Measurements from ENCODE around the gene NUP62.

The NUP62 gene

DNA sequence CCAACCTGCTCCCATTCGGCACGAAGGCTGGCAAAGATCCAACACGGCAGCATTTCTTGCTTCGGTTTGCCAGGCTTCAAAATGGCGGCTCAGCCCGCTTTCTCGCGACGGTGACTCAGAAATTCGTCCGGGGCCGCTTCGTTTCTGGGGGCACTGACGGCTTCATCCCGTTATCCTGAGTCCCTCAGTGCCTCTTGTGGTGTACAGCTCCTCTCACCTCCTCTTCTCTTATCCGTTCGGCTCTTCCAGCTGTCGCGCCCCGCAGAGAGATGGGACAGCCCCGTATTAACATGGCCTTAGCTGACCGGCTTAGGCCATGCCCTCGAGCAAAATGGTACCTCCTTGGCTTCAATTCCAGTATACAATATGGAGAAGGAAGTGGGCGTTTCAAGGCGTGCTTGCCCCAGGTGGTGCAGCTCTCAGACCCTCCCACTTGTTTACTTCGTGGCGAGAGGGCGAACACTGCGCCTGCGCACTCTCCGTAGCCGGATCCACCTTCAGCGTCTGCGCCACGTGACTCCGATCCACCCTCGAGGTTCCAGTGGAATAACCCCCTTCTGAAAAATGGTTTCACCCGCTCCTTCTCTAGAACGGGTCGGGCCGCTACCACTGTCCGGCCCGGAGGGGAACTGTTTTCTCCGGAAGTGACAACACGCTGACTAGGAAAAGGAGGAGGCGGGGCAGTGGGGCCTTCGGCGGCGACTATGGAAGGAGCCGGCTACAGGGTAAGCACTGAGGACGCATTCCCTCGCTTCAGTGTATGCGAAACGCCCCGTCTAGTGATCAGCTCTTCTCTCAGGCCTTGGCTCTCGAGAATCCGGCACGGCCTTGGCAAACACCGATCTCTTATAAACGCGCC, 52.1 kb downstream of the NUP62 start, which contains the start of the genes AKT1S1 and TBC1D17:
Gene AKT1S1 (minus strand): TSS at position 336 of the 859 bp plus-strand sequence. CDS start 4,060 bp downstream, outside the sequence.
Gene TBC1D17 (plus strand): TSS at position 683 of the 859 bp plus-strand sequence. CDS start 22 bp downstream, at position 705.
- H3K27ac ChIP-seq, result peak within 1 kb of the TSS; percentile 99 to 100
- peak within 1 kb of the TSS; percentile 94 for H3K4me3 ChIP-seq
- TF ChIP-seq, protein P1, sequence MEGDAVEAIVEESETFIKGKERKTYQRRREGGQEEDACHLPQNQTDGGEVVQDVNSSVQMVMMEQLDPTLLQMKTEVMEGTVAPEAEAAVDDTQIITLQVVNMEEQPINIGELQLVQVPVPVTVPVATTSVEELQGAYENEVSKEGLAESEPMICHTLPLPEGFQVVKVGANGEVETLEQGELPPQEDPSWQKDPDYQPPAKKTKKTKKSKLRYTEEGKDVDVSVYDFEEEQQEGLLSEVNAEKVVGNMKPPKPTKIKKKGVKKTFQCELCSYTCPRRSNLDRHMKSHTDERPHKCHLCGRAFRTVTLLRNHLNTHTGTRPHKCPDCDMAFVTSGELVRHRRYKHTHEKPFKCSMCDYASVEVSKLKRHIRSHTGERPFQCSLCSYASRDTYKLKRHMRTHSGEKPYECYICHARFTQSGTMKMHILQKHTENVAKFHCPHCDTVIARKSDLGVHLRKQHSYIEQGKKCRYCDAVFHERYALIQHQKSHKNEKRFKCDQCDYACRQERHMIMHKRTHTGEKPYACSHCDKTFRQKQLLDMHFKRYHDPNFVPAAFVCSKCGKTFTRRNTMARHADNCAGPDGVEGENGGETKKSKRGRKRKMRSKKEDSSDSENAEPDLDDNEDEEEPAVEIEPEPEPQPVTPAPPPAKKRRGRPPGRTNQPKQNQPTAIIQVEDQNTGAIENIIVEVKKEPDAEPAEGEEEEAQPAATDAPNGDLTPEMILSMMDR (IDR thresholded peaks at IDR 0.05), result no peak
- peak; percentile 100 for DNase-seq (ENCODE audit: low spot score)

GRCh38 chr19:49876422-49877019, 52.8 kb downstream of the NUP62 start:
- Histone ChIP-seq H3K27ac (peak overlapping the region; percentile 99 to 100), H3K4me3 (peak overlapping the region; percentile 94)
- DNase-seq (ENCODE audit: low spot score), result peak; percentile 99
- TF ChIP-seq, protein P1 (IDR thresholded peaks at IDR 0.05), result no peak

DNA sequence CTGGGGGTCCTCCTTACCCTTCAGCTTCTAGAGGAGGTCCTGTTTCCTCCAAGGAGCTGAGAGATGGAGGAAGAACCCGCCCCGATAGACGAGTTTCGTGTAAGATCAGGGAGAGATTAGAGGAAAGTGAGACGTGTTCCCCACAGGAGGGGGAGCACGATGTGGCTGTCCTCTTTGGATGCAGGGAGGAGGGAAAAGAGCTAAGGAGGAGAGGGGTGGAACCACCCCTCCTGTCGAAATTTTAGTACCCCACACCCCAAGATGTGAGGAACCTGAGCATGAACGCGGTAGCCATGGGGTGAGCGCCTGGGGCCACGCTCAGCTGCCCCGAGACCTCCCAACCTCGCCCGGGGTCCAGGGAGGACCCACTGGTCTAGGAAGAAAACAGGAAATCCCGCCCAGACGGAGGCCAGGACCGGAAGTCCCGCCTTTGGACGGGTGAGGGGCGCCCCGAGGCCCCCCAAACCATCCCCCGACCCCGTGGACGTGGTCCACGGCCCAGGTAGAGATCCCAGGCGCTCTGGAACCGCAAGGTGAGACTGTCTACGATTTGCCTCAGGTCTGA, 53.4 kb downstream of the NUP62 start:
- no peak for DNase-seq (ENCODE audit: low spot score)
- TF ChIP-seq, protein P1 (IDR thresholded peaks at IDR 0.05), result no peak
- Histone ChIP-seq H3K27ac (peak overlapping the region; percentile 99 to 100), H3K4me3 (peak overlapping the region; percentile 94)

GRCh38 chr19:49875177-49875576, 54.1 kb downstream of the NUP62 start:
- H3K27ac ChIP-seq, result peak overlapping the region; percentile 99 to 100
- H3K4me3 ChIP-seq, result peak overlapping the region; percentile 94
- DNase-seq (ENCODE audit: low spot score), result no peak
- TF ChIP-seq, protein P1 (IDR thresholded peaks at IDR 0.05), result no peak

GRCh38 chr19:49874503-49875157, 54.7 kb downstream of the NUP62 start:
- DNase-seq (ENCODE audit: low spot score), result no peak
- Histone ChIP-seq H3K4me3 (no peak overlapping the region), H3K27ac (no peak overlapping the region)
- TF ChIP-seq, protein P1 (IDR thresholded peaks at IDR 0.05), result no peak

- Histone ChIP-seq H3K27ac (no peak overlapping the region), H3K4me3 (no peak overlapping the region)
- DNase-seq (ENCODE audit: low spot score), result no peak
- TF ChIP-seq, protein P1 (IDR thresholded peaks at IDR 0.05), result no peak
These were observed 55.5 kb downstream of the NUP62 start for GRCh38 chr19:49873834-49874233.
